KOPT-K1 (cell line): ENCODE data around the gene HSDL2.

Experiments used
- H3K27ac ChIP-seq: fragments of 200-600 bp; sonication (generic); 2 replicates; pipeline ENCODE4 v1.5.1; 2016; ENCODE audit warnings: antibody characterized with exemption, mild to moderate bottlenecking, low read depth, low read length; ENCODE audit not compliant: poor library complexity, severe bottlenecking
- H3K36me3 ChIP-seq: fragments of 200-600 bp; sonication (generic); 2 replicates; pipeline ENCODE4 v1.5.1; 2017; ENCODE audit warnings: antibody characterized with exemption, mild to moderate bottlenecking, low read length, moderate library complexity; ENCODE audit not compliant: insufficient read depth
- H3K9me3 ChIP-seq: fragments of 200-600 bp; sonication (generic); 2 replicates; pipeline ENCODE4 v1.5.1; 2017; ENCODE audit warnings: antibody characterized with exemption, low read length, mild to moderate bottlenecking; ENCODE audit not compliant: insufficient read depth, poor library complexity, severe bottlenecking

The HSDL2 gene

DNA sequence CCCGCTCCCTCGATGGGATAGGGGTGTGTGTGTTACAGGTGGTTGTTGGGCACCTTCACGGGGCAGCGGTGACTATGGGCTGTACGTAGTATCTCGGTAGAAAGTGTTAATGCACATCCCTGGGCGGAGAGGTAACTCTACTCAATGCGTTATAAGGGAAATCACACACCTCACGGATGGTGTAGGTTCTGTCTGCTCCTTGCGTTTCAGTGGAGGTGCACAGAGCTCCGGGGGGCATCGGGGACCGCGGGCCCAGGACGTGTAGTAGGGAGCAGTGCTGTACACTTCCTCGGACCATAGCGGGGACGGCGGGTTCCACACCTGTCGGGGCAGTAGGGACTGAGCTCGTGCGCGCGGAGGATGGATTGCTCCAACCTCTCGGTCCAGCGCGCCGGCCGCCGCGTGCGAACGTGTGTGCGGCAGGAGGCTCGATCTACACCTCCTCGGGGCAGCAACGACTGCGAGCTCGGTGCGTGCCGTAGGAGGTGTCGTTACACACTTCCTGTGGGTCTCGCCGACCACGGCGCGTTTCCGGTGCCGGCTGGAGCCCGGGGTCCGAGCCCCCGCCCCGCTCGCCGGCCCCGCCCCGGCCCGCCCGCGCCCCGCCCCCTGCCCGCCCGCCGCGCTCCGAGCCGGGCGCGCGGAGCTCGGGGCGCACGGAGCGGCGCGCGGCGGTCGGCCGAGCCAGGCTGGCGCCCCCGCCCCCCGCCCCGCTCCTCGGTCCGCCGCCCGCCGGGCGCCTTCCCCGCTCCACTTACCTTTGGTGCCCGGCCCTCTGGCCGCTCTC, 106.5 kb downstream of the HSDL2 start, which contains the start of gene KIAA1958:
Gene KIAA1958 (plus strand): TSS at position 607 of the 787 bp plus-strand sequence. CDS start 87,254 bp downstream, outside the sequence.
- H3K36me3 ChIP-seq: no peaks in the 10 kb centered on the region
- peak within 1 kb of the TSS; percentile 86 for H3K27ac ChIP-seq
- no peaks in the 10 kb centered on the region for H3K9me3 ChIP-seq

DNA sequence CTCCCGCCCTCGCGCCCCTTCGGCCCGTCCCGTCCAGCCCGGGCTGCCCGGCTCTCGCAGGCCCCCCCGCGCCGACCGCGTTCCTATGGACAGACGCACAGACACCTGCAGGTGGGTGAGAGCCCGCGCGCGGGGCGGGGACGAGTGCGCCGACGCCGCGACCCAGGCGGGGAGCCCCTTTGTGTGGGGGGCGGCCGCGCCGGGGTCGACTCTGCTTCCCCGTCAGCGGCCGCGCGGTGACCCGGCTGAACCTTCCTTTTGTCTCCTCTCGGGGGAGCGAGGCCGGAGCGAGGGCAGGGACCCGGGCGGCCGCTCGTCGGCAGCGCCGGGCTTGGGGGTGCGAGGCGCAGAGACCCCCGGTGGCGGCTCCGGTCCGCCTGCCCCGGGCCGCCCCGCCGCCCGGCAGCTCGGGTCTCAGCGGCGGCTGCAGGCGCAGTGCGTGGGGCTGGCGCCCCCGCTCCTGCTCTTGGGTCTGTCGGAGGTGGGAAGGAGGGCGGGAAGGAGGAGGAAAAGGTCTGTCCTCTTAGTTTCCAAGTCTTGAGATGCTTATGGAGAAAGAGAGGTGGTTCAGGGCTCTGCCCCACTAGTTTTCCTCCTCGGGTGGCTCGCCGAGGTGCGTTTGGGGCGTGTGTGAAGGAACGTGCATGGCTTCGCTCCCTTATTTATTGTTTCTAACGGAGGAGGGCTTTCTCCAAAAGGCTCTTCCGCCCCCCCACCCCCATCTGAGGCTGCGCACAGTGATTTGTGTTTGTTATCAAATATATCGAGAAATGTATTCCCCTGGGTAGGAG, 107.3 kb downstream of the HSDL2 start:
- H3K36me3 ChIP-seq: no peaks in the 10 kb centered on the region
- H3K27ac ChIP-seq: peak overlapping the region; percentile 73
- H3K9me3 ChIP-seq: no peaks in the 10 kb centered on the region

DNA sequence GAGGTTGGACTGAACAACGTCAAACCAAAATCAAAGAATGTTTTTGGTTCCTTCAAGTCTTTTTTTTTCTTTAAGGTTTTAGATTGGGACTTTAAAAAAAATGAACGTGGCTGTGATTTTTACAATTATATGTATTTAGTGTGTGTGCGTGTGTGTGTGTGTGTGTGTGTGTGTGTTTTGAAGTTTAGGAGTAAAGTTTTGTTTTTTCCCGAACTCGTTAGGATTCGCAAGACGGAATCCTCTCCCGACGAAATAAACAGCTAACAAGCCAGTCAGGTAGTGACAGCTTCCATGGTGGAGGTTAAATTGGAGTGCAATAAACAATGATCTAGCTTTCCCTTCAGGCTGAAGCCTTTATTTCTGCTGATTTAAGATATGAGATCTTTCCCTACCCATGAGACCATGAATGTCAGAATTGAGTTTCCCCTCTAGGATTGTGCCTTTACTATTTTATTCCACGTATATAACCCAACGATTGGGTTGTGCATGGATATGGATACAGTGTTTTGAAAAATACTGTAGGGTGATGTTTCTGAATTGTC, 108.0 kb downstream of the HSDL2 start:
- Histone ChIP-seq H3K9me3 (no peaks in the 10 kb centered on the region), H3K36me3 (peaks cover 3% of the 10 kb centered on the region), H3K27ac (peak overlapping the region; percentile 73)

DNA sequence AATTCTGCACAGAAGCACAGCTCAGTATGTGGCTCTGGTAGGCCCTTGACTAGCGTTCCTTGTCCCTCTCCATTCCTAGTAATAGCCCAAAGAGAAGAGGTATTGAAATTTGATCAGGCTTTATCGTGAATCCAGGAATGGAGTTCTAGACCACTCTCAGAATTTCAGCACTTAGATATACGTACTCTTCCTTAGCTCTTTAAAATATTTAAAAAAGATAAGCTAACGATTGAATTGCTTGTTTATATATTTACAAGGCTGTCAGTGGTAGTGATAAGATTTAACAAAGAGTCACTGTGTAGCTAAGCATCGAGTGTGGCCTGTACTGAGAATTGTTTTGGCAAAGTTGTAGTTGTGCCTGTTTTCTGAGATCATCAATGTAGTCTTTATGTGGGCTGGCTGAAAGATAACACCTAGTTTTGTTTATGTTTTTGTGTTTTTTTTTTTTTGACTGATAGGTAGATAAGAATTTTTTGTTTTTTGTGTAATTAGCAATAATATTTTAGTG, 109.2 kb downstream of the HSDL2 start:
- peaks cover 10% of the 10 kb centered on the region for H3K9me3 ChIP-seq
- peaks cover 15% of the 10 kb centered on the region for H3K36me3 ChIP-seq
- H3K27ac ChIP-seq: no peak overlapping the region

DNA sequence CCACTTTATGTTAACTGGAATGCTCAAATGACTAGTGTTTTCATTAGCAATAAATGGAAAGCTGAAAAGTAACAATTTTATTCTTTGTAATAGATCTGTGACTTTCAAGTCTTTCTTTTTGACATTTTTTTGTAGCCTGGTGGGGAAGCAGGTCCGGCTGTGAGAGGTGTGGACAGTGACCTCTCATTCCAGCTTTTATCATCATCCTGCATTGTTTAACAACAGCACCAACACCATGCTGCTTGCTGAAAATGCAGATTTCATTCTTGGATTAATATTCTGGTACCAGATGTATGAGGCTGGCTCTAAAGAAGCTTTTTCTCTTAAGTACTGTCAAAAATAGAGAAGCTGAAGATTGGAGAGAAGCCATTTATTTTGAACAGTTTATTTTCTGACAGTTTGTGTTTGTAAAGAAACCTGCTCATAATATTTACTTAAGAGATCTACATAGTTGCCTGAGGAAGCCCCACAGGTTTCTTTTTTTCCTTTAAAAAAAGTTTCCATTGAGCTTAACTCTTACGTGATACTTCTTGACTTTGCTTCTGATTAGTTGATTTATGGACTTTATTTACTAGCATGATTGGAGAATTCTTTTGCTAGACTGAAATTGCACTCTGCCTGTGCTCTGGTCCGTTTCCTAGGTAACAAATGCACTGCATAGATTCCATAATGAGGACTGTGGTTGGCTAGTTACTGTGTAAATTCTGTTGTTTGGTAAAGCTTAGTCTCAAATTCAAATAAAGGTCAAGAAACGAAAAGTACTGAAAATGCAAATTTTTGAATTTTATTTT, 110.2 kb downstream of the HSDL2 start:
- peaks cover 19% of the 10 kb centered on the region for H3K9me3 ChIP-seq
- H3K36me3 ChIP-seq: peaks cover 25% of the 10 kb centered on the region
- H3K27ac ChIP-seq: no peak overlapping the region

DNA sequence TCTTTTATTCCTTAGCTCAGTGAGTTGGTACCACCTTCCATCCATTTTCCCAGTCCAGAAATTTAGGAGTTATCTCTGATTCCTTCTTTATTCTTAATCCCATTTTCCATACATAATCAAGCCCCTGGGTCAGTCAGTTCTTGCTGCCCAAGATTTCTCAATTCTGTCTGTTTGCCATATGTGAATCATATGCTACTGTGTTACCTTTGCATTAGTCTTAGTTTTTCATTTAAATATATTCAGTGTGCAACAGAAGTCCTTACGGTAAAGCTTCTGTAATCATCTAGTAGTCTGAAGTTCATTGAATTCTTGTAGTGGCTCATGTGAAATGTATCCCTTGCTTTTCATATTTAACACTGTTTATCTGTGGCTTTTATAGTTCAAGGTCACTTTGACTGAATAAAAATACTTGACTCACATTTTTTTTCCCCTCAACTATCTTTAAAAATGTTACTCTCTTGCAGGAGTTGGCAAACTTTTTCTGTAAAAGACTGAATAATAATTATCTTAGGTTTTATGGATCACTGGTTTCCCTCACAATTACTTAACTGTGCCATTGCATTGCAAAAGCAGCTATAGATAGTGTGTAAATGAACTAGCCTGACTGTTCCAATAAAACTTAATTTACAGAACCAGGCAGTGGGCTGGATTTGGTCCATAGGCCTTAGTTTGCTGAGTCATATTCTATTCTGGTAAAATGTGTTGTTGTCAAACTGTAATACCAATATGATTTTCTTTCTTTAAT, 113.7 kb downstream of the HSDL2 start:
- peaks cover 19% of the 10 kb centered on the region for H3K9me3 ChIP-seq
- peaks cover 32% of the 10 kb centered on the region for H3K36me3 ChIP-seq
- no peak overlapping the region for H3K27ac ChIP-seq

DNA sequence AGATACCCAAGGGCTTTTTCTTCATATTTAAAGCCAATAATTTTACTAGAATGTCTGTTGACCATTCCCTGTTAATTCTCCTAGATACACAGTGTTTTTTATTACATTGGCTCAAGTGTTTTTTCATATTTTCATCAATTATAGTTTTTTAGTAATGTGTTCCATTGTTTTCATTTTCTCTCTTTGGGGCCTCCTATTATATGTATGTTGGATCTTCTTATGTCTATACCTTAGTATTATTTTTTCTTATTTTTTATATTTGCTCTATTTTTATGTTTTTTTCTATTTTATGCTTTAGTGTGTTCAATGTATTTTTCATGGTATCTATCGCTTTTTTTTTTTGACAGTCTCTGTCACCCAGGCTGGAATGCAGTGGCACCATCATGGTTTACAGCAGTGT, 114.2 kb downstream of the HSDL2 start:
- no peak overlapping the region for H3K27ac ChIP-seq
- peaks cover 32% of the 10 kb centered on the region for H3K36me3 ChIP-seq

DNA sequence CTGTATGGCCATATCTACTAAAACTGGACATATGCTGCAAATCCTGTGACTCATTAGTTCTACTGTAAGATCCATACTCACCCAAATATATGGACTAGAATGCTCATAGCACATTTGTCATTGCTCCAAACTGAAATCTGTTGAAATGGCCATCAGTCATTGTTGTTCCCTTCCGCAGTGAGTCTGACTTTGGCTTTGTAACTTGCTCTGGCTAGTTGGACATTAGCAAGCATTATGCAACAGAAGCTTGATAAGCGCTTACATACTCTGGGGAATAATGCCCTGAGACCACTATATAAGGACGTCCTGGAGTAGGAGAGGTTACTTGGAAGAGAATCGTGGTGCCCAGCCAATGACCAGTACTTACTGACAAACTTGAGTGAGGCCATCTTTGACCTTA, 115.7 kb downstream of the HSDL2 start:
- H3K36me3 ChIP-seq: peaks cover 32% of the 10 kb centered on the region
- peaks cover 19% of the 10 kb centered on the region for H3K9me3 ChIP-seq
- H3K27ac ChIP-seq: no peak overlapping the region

More for the DNA sequence above, 114.2 kb downstream of the HSDL2 start:
- H3K9me3 ChIP-seq: peaks cover 19% of the 10 kb centered on the region

DNA sequence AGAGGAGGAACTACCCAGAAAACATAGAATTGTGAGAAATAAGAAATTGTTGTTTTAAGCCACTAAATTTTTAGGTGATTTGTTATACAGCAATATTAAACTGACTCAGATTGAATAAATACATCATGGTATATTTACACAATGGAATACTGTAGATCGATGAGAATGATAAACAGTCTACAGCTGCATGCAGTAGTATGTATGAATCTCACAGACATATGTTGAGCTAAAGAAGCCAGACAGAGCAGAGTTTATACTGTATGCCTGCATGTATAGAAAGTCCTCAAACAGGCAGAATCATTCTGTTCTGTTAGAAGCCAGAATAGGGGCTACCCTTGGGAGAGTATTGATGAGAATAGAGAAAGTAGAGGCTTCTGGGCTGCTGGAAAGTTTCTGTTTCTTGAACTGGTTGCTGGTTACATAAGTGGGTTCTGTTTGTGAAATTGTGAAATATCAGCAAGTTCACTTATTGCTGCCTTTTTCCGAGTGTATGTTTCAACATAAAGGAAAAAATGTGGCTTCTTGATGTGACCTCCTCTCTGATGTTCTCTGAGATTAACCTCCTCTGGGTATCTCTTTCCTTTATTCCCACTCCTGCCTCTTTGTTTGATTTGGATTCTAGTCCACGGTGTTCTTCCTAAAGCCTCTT, 116.3 kb downstream of the HSDL2 start:
- H3K9me3 ChIP-seq: peaks cover 19% of the 10 kb centered on the region
- peaks cover 32% of the 10 kb centered on the region for H3K36me3 ChIP-seq
- H3K27ac ChIP-seq: no peak overlapping the region

DNA sequence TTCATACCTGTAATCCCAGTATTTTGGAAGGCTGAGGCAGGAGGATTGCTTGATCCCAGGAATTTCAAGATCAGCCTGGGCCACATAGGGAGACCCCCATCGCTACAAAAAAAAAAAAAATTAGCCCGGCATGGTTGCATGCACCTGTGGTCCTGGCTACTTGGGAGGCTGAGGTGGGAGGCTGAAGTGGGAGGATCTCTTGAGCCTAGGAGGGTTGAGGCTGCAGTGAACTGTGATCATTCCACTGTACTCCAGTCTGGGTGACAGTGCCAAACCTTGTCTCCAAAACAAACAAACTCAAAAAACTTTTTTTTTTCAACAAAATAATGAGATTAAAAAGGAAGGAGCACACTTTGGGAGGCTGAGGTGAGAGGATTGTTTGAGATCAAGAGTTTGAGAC, 120.9 kb downstream of the HSDL2 start:
- Histone ChIP-seq H3K27ac (no peak overlapping the region), H3K36me3 (no peaks in the 10 kb centered on the region), H3K9me3 (no peaks in the 10 kb centered on the region)

DNA sequence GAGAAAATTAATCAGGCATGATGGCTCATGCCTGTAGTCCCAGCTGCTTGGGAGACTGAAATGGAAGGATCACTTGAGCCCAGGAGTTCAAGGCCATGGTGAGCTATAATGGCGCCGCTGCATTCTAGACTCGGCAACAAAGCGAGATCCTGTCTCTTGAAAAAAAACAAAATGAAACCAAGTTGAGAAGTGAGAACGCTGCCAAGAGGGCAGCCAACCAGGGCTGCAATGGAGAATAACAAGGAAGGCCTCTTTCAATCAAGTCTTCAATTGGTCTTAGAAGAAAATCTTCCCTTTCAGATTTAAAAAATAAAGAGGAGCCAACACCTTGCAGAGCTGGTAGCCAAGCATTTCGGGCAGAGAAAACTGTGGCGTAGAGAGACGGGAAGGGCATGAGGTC, 121.4 kb downstream of the HSDL2 start:
- Histone ChIP-seq H3K36me3 (no peaks in the 10 kb centered on the region), H3K27ac (no peak overlapping the region), H3K9me3 (no peaks in the 10 kb centered on the region)

DNA sequence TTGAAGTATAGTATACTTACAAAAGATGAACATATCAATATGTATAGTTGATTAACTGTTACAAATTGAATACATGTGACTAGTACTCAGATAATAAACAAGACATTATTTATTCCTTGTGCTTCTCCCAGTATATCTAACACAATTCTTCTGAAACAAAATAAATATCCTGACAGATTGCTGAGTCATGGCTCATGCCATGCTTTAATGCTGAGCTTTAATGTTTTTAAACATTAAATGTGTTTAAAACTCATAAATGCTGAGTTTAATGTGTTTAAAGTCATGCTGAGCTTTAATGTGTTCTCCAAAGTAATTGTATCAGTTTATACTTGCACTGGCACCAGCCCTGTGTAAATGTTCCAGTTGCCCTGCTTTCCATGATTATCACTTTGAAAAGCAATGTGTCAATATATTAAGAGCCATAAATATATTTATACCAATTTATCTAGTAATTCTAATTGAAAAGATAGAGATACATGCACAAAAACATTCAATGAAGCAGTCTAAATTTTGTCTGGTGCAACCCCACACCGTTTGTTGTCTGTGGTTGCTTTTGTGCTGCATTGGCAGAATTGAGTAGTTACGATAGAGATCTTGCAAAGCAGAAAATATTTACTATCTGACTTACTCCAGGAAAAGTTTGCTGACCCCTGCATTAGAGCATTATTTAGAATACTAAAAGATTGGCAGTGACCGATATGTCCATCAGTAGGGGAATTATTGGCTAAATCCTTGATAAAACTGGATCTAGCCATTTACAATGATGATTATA, 122.5 kb downstream of the HSDL2 start:
- no peaks in the 10 kb centered on the region for H3K36me3 ChIP-seq
- no peak overlapping the region for H3K27ac ChIP-seq
- H3K9me3 ChIP-seq: no peaks in the 10 kb centered on the region

DNA sequence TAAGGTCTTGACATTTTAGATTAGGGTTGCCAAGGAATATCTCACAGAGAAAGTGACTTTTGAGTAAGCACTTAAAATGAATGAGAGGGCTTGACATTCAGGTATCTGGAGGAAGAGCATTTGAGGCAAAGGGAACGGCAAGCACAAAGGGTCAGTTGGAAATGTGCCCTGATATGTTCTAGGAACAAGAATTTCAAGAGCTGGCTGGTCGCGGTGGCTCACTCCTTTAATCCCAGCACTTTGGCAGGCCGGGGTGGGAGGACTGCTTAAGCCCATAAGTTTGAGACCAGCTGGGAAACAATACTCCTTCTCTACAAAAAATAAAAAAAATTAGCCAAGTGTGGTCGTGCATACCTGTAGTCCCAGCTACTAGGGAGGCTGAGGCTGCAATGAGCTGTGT, 123.3 kb downstream of the HSDL2 start:
- Histone ChIP-seq H3K27ac (no peak overlapping the region), H3K9me3 (no peaks in the 10 kb centered on the region), H3K36me3 (no peaks in the 10 kb centered on the region)
